ENCODE results near the gene TMEM185A.
A peak's percentile ranks its signal among the peaks of the same experiment; 100 is the strongest.
"Not testable (repeated sequence)": the region's sequence is repeated elsewhere in the genome, so short reads cannot be mapped to it uniquely, and the experiment has no call there.

The TMEM185A gene

GRCh38 chrX:149631234-149632165, at the start of gene TMEM185A:
TMEM185A (minus strand) TSS chrX:149631792; CDS start chrX:149631580, 212 bp downstream.
- ChIA-PET POLR2A (no interaction called here), CTCF (no interaction called here)
- TF ChIP-seq CTCF (IDR thresholded peaks at IDR 0.05; ENCODE audit: insufficient read depth, low read length, missing control alignments), result no peak
- no peak for DNase-seq (ENCODE audit: low read depth, low spot score)
- H3K4me3 ChIP-seq (ENCODE audit: low read depth, low read length), result peak within 1 kb of the TSS; percentile 71

GRCh38 chrX:149681182-149681581, 49.6 kb upstream of the TMEM185A start:
- no peak for TF ChIP-seq CTCF (IDR thresholded peaks at IDR 0.05; ENCODE audit: insufficient read depth, low read length, missing control alignments)
- CTCF ChIA-PET, result no interaction called here
- H3K4me3 ChIP-seq (ENCODE audit: low read depth, low read length), result no peak overlapping the region
- POLR2A ChIA-PET, result no interaction called here
- no peak for DNase-seq (ENCODE audit: low read depth, low spot score)

- POLR2A ChIA-PET; CTCF ChIA-PET; H3K4me3 ChIP-seq (ENCODE audit: low read depth, low read length); DNase-seq (ENCODE audit: low read depth, low spot score): not testable (repeated sequence)
These were observed 47.6 kb upstream of the TMEM185A start for GRCh38 chrX:149679164-149679678.

GRCh38 chrX:149675554-149675953, 44.0 kb upstream of the TMEM185A start:
- H3K4me3 ChIP-seq (ENCODE audit: low read depth, low read length); DNase-seq (ENCODE audit: low read depth, low spot score); CTCF ChIA-PET; POLR2A ChIA-PET: not testable (repeated sequence)

- H3K4me3 ChIP-seq (ENCODE audit: low read depth, low read length); DNase-seq (ENCODE audit: low read depth, low spot score); POLR2A ChIA-PET; CTCF ChIA-PET: not testable (repeated sequence)
These were observed 43.5 kb upstream of the TMEM185A start for GRCh38 chrX:149675088-149675487.

- H3K4me3 ChIP-seq (ENCODE audit: low read depth, low read length); CTCF ChIA-PET; DNase-seq (ENCODE audit: low read depth, low spot score); POLR2A ChIA-PET: not testable (repeated sequence)
These were observed 29.0 kb upstream of the TMEM185A start for GRCh38 chrX:149660613-149661012.

- H3K4me3 ChIP-seq (ENCODE audit: low read depth, low read length); DNase-seq (ENCODE audit: low read depth, low spot score); CTCF ChIA-PET; POLR2A ChIA-PET: not testable (repeated sequence)
These were observed 24.8 kb upstream of the TMEM185A start for GRCh38 chrX:149656260-149656884.

- H3K4me3 ChIP-seq (ENCODE audit: low read depth, low read length), result no peak overlapping the region
- DNase-seq (ENCODE audit: low read depth, low spot score), result no peak
- CTCF ChIA-PET, result no interaction called here
- POLR2A ChIA-PET, result no interaction called here
- TF ChIP-seq CTCF (IDR thresholded peaks at IDR 0.05; ENCODE audit: insufficient read depth, low read length, missing control alignments), result no peak
These were observed 20.8 kb upstream of the TMEM185A start for GRCh38 chrX:149652232-149652981.
